H1 (cell line): ENCODE data around the gene NUBPL. TPM values are rescaled to one million over a fixed set of nuclear protein-coding genes. Genes with fewer than 3 reads are reported as not detected.

Experiments used
- CTCF ChIA-PET: fragments of 300-600 bp; sonication (Branson Sonifier 250); formaldehyde crosslinking; loops from one replicate; lab custom pipeline; 2021; ENCODE audit not compliant: partially characterized antibody; lab: Charles Lee
- POLR2A ChIA-PET: fragments of 300-600 bp; sonication (Branson Sonifier 250); formaldehyde crosslinking; loops from one replicate; lab custom pipeline; 2021; ENCODE audit warnings: inconsistent platforms; ENCODE audit not compliant: partially characterized antibody; lab: Charles Lee
- DNase-seq, 2 experiments: peaks; one replicate each; pipeline versions ENCODE4 v3.0.0 to v3.0.0-alpha.2; 2010 to 2022; ENCODE audit warnings: low spot score in 2 of 2, low read depth in 1 of 2, mixed read lengths in 1 of 2
- FAIRE-seq: peaks from 2 replicates; lab custom pipeline; 2011; peaks lifted over from hg19 to GRCh38; lab: Jason Lieb, UNC
- H2AFZ ChIP-seq: 2 replicates; pipeline ENCODE4 v1.8.1; 2012; ENCODE audit warnings: low read length, inconsistent platforms
- H2AK5ac ChIP-seq: 2 replicates; pipeline ENCODE4 v1.6.1; 2013; ENCODE audit warnings: low read depth, low read length
- H2BK120ac ChIP-seq: replicated peaks from 2 replicates; pipeline ENCODE3; 2013; ENCODE audit warnings: low read depth, low read length, inconsistent platforms
- H2BK12ac ChIP-seq: 2 replicates; pipeline ENCODE4 v1.6.1; 2013; ENCODE audit warnings: low read depth, low read length
- H2BK15ac ChIP-seq: 2 replicates; pipeline ENCODE4 v1.6.1; 2013; ENCODE audit warnings: low read length
- H2BK20ac ChIP-seq: 2 replicates; pipeline ENCODE4 v1.6.1; 2013; ENCODE audit warnings: low read length
- H2BK5ac ChIP-seq: 2 replicates; pipeline ENCODE4 v1.6.1; 2013; ENCODE audit warnings: low read depth, low read length
- H3K14ac ChIP-seq: 2 replicates; pipeline ENCODE4 v1.6.1; 2013; ENCODE audit warnings: inconsistent platforms; ENCODE audit not compliant: insufficient read length
- H3K18ac ChIP-seq: 2 replicates; pipeline ENCODE4 v1.6.1; 2013; ENCODE audit warnings: low read length; ENCODE audit errors: extremely low read depth
- H3K23ac ChIP-seq: 2 replicates; pipeline ENCODE4 v1.6.1; 2013; ENCODE audit warnings: inconsistent platforms; ENCODE audit not compliant: insufficient read length
- H3K23me2 ChIP-seq: 2 replicates; pipeline ENCODE4 v1.6.1; 2013; ENCODE audit warnings: low read depth, low read length
- H3K27ac ChIP-seq: 2 replicates; pipeline ENCODE4 v1.6.1; 2011; ENCODE audit warnings: low read depth, low read length, inconsistent platforms
- H3K27me3 ChIP-seq, 4 experiments: replicated peaks in 1 of 4; 1 replicate in 1 of 4; 2 replicates in 3 of 4; pipeline versions ENCODE4 v1.6.1 to v1.8.1; 2011 to 2013; ENCODE audit warnings: low read length in 3 of 4, mild to moderate bottlenecking in 3 of 4, inconsistent platforms in 2 of 4, mixed read lengths in 2 of 4, moderate library complexity in 1 of 4; ENCODE audit not compliant: control insufficient read depth in 3 of 4, insufficient read depth in 3 of 4; ENCODE audit errors: extremely low read depth in 1 of 4
- H3K36me3 ChIP-seq, 4 experiments: 2 replicates each; pipeline versions ENCODE4 v1.6.1 to v1.8.1; 2011 to 2013; ENCODE audit warnings: mild to moderate bottlenecking in 4 of 4, low read length in 3 of 4, moderate library complexity in 2 of 4, control low read depth in 1 of 4, inconsistent platforms in 1 of 4; ENCODE audit not compliant: insufficient read depth in 4 of 4, control insufficient read depth in 2 of 4
- H3K4ac ChIP-seq: replicated peaks from 2 replicates; pipeline ENCODE3; 2013; ENCODE audit warnings: low read length, low read depth, mixed read lengths, inconsistent platforms; ENCODE audit not compliant: insufficient read length
- H3K4me1 ChIP-seq, 4 experiments: replicated peaks in 1 of 4; 1 replicate in 1 of 4; 2 replicates in 3 of 4; pipeline versions ENCODE4 v1.6.1 to v1.8.1; 2011 to 2013; ENCODE audit warnings: low read length in 3 of 4, inconsistent platforms in 2 of 4, mixed read lengths in 1 of 4; ENCODE audit not compliant: insufficient read depth in 4 of 4, control insufficient read depth in 3 of 4
- H3K4me2 ChIP-seq, 2 experiments: 2 replicates each; pipeline versions ENCODE4 v1.6.1 to v1.8.1; 2011 to 2013; ENCODE audit warnings: low read depth in 2 of 2, low read length in 2 of 2, control low read depth in 1 of 2, inconsistent platforms in 1 of 2, mild to moderate bottlenecking in 1 of 2; ENCODE audit not compliant: insufficient read depth in 1 of 2
- H3K4me3 ChIP-seq, 4 experiments: fragments of 200-600, 300-600 bp in 1 of 4; sonication (generic), shearing (Covaris generic), sonication (Bioruptor Twin) in 1 of 4; 2 replicates each; pipeline versions ENCODE4 v1.5.1 to v1.8.1; 2011 to 2016; ENCODE audit warnings: low read length in 4 of 4, low read depth in 3 of 4, control low read depth in 2 of 4, inconsistent platforms in 2 of 4, mild to moderate bottlenecking in 2 of 4, mixed read lengths in 1 of 4, moderate library complexity in 1 of 4; ENCODE audit not compliant: insufficient read depth in 2 of 4; ENCODE audit errors: extremely low read depth in 1 of 4
- H3K56ac ChIP-seq: replicated peaks from 2 replicates; pipeline ENCODE3; 2013; ENCODE audit warnings: low read depth, mild to moderate bottlenecking, mixed read lengths, low read length, inconsistent platforms; ENCODE audit not compliant: insufficient read length
- H3K79me1 ChIP-seq: 2 replicates; pipeline ENCODE4 v1.6.1; 2013; ENCODE audit warnings: low read depth, low read length, control low read depth
- H3K79me2 ChIP-seq, 2 experiments: 2 replicates each; pipeline versions ENCODE4 v1.6.1 to v1.8.1; 2012 to 2013; ENCODE audit warnings: low read length in 2 of 2, mild to moderate bottlenecking in 2 of 2, inconsistent platforms in 1 of 2; ENCODE audit not compliant: insufficient read depth in 2 of 2, control insufficient read depth in 1 of 2
- H3K9ac ChIP-seq, 4 experiments: replicated peaks in 1 of 4; 1 replicate in 1 of 4; 2 replicates in 3 of 4; pipeline versions ENCODE4 v1.6.1 to v1.8.1; 2011 to 2013; ENCODE audit warnings: low read depth in 3 of 4, low read length in 3 of 4, control low read depth in 2 of 4, mild to moderate bottlenecking in 2 of 4, moderate library complexity in 2 of 4, inconsistent platforms in 1 of 4; ENCODE audit errors: extremely low read depth in 1 of 4
- H3K9me3 ChIP-seq, 2 experiments: 2 replicates each; pipeline versions ENCODE4 v1.6.1 to v1.8.1; 2012 to 2013; ENCODE audit warnings: mild to moderate bottlenecking in 2 of 2, moderate library complexity in 2 of 2, control low read depth in 1 of 2, inconsistent platforms in 1 of 2, low read depth in 1 of 2, low read length in 1 of 2, mixed read lengths in 1 of 2; ENCODE audit not compliant: insufficient read depth in 2 of 2
- H4K20me1 ChIP-seq, 2 experiments: replicated peaks in 1 of 2; 2 replicates each; pipeline versions ENCODE3 to v1.8.1; 2011 to 2013; ENCODE audit warnings: inconsistent platforms in 2 of 2, low read length in 2 of 2, mild to moderate bottlenecking in 1 of 2; ENCODE audit not compliant: insufficient read depth in 2 of 2, control insufficient read depth in 1 of 2
- H4K5ac ChIP-seq: 2 replicates; pipeline ENCODE4 v1.6.1; 2013; ENCODE audit warnings: low read length, low read depth, mixed read lengths, inconsistent platforms; ENCODE audit not compliant: insufficient read length
- H4K8ac ChIP-seq: 2 replicates; pipeline ENCODE4 v1.8.0; 2013; ENCODE audit warnings: mild to moderate bottlenecking, moderate library complexity, low read length, inconsistent platforms; ENCODE audit not compliant: insufficient read depth; ENCODE audit errors: extremely low read depth
- H4K91ac ChIP-seq: replicated peaks from 2 replicates; pipeline ENCODE3; 2013; ENCODE audit warnings: low read length, mixed read lengths, inconsistent platforms; ENCODE audit not compliant: insufficient read length
- KDM5A ChIP-seq: fragments of 200-600 bp; IDR thresholded peaks from 2 replicates; pipeline ENCODE4 v1.7.1; 2012; ENCODE audit warnings: mild to moderate bottlenecking, low read length, inconsistent platforms, mixed read lengths
- WGBS, 2 experiments: shearing (Covaris generic) in 1 of 2; methylation state at CpG; one replicate each; pipeline versions ENCODE4 v1.1.6 to v1.1.7; 2013 to 2015; ENCODE audit warnings: low lambda C conversion rate in 2 of 2, mixed read lengths in 2 of 2, inconsistent platforms in 1 of 2, low coverage in 1 of 2, missing lambda C conversion rate in 1 of 2; ENCODE audit not compliant: insufficient replicate concordance in 2 of 2, insufficient coverage in 1 of 2, insufficient read length in 1 of 2; ENCODE audit errors: extremely low coverage in 1 of 2, missing lambda C conversion rate in 1 of 2; 5-methylcytosine and 5-hydroxymethylcytosine counted together
- polyA plus RNA-seq, 7 experiments: library from polyadenylated mRNA; depleted of rRNA in 3 of 7; stranded (reverse) in 5 of 7; unstranded in 2 of 7; fragments of >200 nt in 5 of 7; fragments of 200-250 nt in 2 of 7; gene quantifications; 1 replicate in 5 of 7; 2 replicates in 1 of 7; 4 replicates in 1 of 7; pipeline versions ENCODE4 v1.2.1 to v1.2.3, GENCODE V29; 2011 to 2013; ENCODE audit warnings: missing spikeins in 2 of 7, mixed read lengths in 2 of 7
- total RNA-seq: library from RNA; stranded (reverse); fragmentation: NEBNext Ultra II Directional; extraction: Animal tissue kit (Norgen Biotek cat#: 25700); gene quantifications from 2 replicates; pipeline ENCODE4 v1.2.1, GENCODE V29; 2021

The NUBPL gene
- total and polyA plus RNA-seq, 2 of the 8 experiments (the other 6 are each of a cell fraction or from before 2014, with no cell fraction given): 1.6 to 6.8 TPM

DNA sequence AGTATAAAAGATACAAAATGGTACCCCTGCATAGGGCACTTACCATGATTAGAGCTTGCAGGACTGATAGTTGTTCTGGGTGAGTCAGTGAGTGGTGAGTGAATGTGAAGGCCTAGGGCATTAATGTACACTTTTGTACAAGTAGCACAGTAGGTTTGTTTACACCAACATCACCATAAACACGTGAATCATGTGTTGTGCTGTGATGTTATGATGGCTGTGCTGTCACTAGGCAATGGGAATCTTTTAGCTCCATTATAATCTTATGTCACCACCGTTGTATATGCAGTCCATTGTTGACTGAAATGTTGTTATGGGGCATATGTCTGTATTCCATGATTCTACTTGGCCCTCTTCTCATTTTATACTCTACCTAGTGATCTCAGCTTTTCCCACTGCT is 11.8 kb downstream of the NUBPL start:
- H4K8ac ChIP-seq: no peak overlapping the region
- H2BK12ac ChIP-seq: no peak overlapping the region
- H3K4me3 ChIP-seq: no peak overlapping the region
- H2BK15ac ChIP-seq: no peak overlapping the region
- H2BK20ac ChIP-seq: no peak overlapping the region
- H2AFZ ChIP-seq: no peak overlapping the region
- H4K20me1 ChIP-seq: no peaks in the 10 kb centered on the region
- no peaks in the 10 kb centered on the region for H3K23me2 ChIP-seq
- no peak for FAIRE-seq
- H4K5ac ChIP-seq: no peak overlapping the region
- POLR2A ChIA-PET: no interaction called here
- H3K14ac ChIP-seq: no peak overlapping the region
- H3K56ac ChIP-seq: no peak overlapping the region
- H3K27ac ChIP-seq: no peak overlapping the region
- no peak overlapping the region for H4K91ac ChIP-seq
- CTCF ChIA-PET: interaction anchor here (0.6 to 0.8 kb wide), 2 partner anchors 193 to 401 kb away, joined by 3 read pairs; no protein-coding TSS in a partner anchor
- no peak overlapping the region for H3K18ac ChIP-seq
- no peak overlapping the region for H3K9ac ChIP-seq
- H3K9me3 ChIP-seq: peaks cover 0 to 21% of the 10 kb centered on the region in 2 experiments; a peak in 3 of 4 replicates
- H3K36me3 ChIP-seq: no peaks in the 10 kb centered on the region
- no peaks in the 10 kb centered on the region for H3K79me1 ChIP-seq
- H3K27me3 ChIP-seq: no peaks in the 10 kb centered on the region
- no peak overlapping the region for H2BK5ac ChIP-seq
- H3K79me2 ChIP-seq: no peaks in the 10 kb centered on the region
- no peak for DNase-seq
- H2BK120ac ChIP-seq: no peak overlapping the region
- 63% methylated on average over 2 of the region's 2 CpGs; no CpG with 5 or more reads in 1 of the 2 experiments for WGBS, 2 experiments
- H3K23ac ChIP-seq: no peak overlapping the region
- no peak overlapping the region for H3K4me2 ChIP-seq
- no peak overlapping the region for H3K4ac ChIP-seq
- no peak for TF ChIP-seq KDM5A
- no peaks in the 10 kb centered on the region for H3K4me1 ChIP-seq
- no peak overlapping the region for H2AK5ac ChIP-seq
